HG03378 (cell line): ENCODE results near the gene SLC2A13.
A peak's percentile ranks its signal among the peaks of the same experiment; 100 is the strongest.

Experiments used
- ATAC-seq: cut with Tn5 transposase; IDR thresholded peaks from one replicate; pipeline ENCODE4 v1.9.1; 2021; ENCODE audit warnings: mild to moderate bottlenecking, moderate library complexity; ENCODE audit not compliant: unreplicated experiment

SLC2A13 gene

GRCh38 chr12:40105515-40106201 lies at the start of gene SLC2A13:
Gene SLC2A13, minus strand, starts transcription at chr12:40106081. Its CDS starts 273 bp downstream, at chr12:40105808.
- ATAC-seq = peak; percentile 62

DNA sequence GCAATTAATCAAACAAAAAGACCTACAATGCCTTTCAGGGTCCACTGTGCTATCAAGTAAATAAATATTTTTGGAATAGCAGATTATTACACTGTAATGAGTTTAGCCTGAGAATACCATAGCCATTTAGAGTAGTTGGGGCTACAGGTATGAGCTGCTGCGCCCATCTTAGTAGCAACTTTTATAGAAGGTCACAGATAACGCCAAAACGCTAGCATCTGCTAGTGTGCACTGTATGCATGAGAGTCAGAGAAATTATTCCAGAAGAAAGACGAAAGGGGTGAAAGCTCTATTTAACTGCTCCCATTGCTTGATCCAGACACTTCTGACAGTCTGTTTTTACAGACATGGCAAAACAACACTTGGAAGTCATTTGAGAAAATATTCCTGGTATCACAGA lies 48.5 kb upstream of the SLC2A13 start:
- no peak for ATAC-seq

DNA sequence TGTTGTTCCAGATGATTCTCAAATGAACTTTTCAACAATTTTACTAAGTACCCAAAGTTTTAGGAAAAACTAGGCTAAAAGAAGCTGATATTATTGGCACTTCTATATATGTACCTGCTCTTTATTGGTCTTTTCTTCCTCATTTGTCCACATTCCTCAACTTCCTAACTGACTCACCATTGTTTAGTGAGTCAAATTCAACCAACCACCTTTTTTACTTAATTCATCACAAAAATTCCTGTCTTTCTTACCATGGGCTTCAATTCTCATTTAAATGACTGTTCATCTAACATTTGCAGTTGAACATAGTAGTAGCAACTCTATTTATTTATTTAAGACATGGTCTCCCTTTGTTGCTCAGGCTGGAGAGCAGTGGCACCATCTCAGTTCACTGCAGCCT lies 47.6 kb upstream of the SLC2A13 start:
- ATAC-seq = no peak

DNA sequence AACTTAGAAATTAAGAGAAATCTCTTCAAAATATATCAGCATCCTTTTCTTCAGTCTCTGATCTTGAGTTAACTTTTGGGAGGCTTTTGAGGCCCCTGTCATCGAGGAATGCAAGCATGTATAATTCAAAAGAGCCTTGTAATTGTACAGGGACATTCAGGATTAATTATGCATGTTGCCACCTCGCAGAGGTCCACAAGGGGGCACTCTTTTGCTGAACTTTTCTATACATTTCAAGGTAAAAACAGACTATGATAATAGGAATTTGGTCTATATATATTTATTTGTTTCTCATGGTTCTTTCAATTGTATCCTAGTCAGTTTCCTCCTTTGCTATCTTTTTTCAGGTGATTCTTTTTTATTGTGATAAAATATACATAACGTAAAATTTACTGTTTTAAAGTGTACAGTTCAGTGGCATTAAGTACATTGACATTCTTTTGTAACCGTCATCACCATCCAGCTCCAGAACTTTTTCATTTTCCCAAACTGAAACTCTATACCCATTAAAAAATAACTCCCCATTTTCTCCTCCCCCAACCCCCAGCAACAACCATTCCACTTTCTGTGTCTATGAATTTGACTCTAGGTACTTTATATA lies 47.0 kb upstream of the SLC2A13 start:
- peak; percentile 61 for ATAC-seq

- no peak for ATAC-seq
Measured at GRCh38 chr12:40149673-40150260, 43.9 kb upstream of the SLC2A13 start.

DNA sequence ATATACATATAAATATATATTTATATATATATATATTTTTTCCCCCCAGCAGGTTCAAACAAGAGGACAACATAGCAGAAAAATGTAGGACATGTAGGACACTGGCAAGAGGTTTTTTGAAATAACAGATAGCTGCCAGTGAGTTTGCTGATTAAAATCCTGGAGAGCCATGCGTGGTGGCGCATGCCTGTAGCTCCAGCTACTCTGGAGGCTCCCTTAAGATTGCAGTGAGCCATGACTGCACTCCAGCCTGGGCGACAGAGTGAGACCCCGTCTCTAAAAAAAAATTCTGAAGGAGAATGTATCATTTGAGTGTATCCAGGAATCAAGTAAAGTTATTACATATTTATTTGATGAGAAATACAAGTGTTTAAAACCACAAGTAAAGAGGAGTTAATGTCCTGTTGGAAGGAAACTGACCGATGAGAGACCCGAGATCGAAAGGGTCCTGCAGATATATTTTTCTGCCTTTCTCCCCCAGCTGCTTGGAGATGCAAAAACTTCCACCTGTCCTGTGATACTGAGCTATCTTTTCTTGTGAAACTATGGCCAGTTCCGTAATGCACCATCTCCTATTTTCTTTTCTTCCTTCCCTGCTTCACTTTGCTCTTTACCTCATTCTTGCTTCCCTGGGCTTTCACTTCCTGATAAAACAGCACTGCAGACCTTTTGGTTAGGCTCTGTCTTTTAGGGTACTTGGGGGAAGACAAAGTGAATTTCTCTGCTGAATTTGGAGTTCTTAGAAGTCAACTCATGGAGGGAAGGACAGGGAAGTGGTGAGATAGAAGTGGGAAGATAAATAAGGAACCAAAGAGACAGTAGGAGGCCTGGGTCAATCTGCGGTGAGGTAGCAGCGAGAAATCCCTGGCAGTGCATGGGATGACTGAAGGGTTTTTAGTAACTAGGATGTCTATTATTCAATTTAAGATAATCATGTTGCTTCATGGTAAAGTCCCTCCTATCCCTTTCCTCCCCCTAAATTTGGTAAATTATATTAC lies 41.2 kb upstream of the SLC2A13 start:
- ATAC-seq = no peak

DNA sequence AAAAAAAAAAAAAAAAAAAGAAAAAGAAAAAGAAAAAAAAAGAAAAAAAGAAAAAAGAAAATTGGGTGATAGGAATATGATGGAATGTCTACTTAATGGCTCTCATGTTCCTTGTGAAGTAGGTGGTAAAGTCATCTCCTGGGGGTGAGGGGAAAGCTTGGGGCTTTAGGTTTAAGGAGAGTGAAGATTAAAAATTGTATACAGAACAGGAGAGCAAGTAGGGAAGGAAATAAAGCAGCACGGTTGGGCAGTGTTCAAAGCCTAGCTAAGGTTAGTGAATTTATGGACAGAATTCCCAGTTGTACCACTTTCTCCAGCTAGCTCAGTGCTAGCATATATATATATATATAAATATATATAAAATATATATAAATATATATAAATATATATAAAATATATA lies 40.0 kb upstream of the SLC2A13 start:
- ATAC-seq = no peak

DNA sequence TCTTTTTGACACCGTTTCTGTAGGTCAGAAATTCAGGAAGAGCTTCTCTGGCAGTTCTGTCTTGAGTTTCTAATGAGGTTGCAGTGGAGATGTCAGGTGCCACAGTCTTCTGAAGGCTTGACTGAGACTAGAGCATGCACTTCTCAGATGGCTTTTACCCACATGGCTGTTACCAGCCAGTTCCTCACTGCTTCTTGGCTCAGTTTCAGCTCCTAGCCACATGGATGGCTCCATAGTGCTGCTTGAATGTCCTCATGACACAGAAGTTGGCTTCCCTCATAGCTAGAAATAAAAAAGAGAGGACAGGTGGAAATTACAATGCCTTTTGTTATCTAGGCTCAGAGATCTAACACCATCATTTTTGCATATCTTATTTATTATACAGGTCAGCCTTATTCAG lies 38.1 kb upstream of the SLC2A13 start:
- no peak for ATAC-seq

GRCh38 chr12:40142001-40142744 lies 36.3 kb upstream of the SLC2A13 start:
- no peak for ATAC-seq

DNA sequence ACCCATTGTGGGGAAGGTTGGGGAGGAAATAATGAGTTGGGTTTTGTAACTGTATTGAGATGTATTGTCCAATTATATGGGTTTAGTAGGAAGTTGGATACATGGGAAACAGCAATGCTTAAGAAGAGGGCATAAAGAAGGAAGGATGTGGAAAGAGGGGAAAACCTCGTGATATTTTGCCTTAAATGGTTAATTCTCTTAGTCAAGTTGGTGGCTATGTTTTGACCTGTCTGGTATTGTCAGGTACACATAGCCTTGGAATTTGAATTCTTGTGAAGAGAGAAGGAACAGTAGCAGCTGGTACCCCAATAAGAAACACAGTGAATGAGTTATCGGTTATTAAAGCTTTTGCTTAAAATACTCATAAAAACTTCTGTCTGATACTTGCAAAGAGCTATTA lies 32.6 kb upstream of the SLC2A13 start:
- ATAC-seq = no peak

- ATAC-seq = peak; percentile 94
Measured at GRCh38 chr12:40137252-40137651, 31.4 kb upstream of the SLC2A13 start.

- ATAC-seq = no peak
Measured at GRCh38 chr12:40127408-40127807, 21.5 kb upstream of the SLC2A13 start.

- ATAC-seq = no peak
Measured at GRCh38 chr12:40123496-40123895, 17.6 kb upstream of the SLC2A13 start.

- ATAC-seq = no peak
Measured at GRCh38 chr12:40122842-40123241, 17.0 kb upstream of the SLC2A13 start.

DNA sequence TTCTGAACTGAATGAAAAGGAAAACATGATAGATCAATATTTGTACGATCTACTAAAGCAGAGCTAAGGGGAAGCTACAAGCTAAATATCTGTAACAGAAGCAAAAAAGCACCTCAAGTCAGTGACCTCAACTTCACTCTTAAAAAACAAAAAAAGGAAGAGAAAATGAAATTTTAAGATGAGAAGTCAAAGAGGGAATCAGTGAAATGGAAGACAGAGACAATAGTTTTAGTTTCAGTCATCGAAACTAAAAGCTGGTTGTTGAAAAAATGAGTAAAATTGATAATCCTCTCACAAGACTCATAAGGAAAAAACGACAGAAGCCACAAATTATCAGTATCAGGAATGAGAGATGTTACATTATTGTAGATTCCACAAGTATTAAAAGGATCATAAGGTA lies 11.9 kb upstream of the SLC2A13 start:
- ATAC-seq = peak; percentile 97

DNA sequence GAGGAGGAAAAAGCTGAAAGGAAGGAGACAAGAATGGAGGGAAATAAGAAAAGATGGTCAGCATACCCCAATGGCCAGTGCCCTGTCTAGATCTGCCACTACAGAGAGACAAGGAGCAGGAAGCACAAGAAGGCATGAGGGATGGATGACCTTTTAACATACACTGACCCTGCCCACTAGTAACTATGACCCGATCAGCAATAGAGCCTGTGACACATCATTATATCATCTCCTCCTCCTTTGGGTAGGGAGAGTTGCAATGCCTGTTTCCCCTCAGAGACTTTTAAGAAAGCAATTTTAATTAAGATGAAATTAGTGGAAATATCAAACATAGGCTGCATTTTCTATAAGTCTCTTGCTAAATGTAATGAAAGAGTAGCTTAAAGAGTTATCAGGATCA lies 4.7 kb upstream of the SLC2A13 start:
- ATAC-seq = no peak

DNA sequence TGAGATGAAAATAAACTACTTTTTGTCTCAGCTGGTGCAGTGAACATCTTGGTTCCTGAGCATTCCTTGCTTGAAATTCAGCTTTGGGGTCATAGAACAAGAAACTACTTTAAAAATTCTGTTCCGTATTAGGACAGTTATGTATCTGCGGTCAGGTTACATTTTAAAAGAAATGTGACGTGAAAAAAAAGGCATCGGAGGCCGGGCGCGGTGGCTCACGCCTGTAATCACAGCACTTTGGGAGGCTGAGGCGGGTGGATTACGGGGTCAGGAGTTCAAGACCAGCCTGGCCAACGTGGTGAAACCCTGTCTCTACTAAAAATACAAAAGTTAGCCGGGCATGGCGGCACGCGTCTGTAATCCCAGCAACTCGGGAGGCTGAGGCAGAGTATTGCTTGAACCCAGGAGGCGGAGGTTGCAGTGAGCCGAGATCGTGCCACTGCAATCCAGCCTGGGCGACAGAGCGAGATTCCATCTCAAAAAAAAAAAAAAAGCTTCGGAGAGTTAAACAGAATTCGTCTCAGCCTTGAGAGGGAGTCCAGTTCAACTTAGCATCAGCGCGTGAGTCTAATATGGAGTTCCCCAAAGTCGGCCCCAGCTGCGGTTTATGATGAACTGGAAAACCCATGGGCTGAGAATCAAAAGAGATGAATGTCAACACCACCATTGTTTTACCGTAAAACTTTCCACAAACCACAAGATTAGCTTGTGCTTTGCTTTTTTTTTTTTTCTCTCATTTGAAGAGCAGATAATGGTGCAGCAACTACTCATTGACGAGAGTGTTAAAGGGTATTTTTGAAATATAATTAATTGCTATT lies 2.1 kb upstream of the SLC2A13 start:
- ATAC-seq = no peak

DNA sequence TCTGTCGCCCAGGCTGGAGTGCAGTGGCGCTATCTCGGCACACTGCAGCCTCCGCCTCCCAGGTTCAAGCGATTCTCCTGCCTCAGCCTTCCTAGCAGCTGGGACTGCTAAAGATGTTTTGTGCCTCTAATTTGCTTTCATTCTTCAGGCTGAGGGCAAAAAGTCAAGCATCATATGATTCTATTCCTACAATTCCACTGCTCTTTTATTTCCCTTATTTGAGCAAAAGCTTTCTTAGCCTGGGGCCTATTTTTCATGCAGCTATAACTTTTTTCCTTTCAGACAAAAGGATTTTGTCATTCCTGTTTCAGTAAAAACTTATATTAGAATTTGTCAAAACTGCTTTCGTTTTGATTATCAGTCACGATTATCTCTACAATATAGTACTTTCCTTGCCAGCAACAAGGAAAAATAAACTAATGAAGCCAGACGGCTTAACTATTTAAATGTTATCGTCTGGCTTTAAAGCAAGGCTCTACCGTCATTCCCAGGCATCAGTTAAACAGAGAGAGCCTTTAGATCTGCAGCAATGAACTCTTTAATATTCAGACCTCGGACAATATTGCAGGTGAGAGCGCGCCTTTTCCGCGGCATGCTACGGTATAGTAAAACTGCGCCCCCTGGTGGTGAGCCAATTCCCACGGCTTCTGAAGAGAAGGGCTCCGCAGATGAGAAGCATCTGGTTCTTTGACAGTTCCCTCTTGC lies 1.4 kb upstream of the SLC2A13 start:
- peak; percentile 58 for ATAC-seq

- ATAC-seq = no peak
Measured at GRCh38 chr12:40106655-40107054, 774 bp upstream of the SLC2A13 start.
